ENCODE measurements around the gene CHD6. TPM values are rescaled to one million over a fixed set of nuclear protein-coding genes. Genes with fewer than 3 reads are reported as not detected.

CHD6 gene
- total RNA-seq, 1 experiment from 2014 or later, result 51.1 TPM

DNA sequence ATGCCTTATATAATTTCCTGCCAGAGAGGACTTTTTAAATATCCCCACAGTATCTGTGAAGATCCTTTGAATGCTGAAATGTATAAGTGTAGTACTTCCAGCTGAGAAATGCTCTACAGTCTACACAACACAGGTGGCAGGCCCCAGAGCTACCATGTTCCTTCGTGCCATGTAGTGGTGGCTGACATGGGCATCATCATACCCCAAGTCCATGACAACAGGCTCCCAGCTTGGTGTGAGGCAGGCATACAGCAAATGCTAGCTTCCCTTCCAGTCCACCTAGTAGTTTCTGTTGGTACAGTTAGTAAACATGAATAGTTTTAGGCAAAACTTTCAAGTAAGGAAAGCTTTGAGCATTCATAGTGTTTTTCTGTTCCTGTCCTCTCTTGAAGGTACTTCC, 190.3 kb downstream of the CHD6 start:
- Histone ChIP-seq H3K4me1 (replicated peaks; ENCODE audit: insufficient read depth) (no peaks in the 10 kb centered on the region), H3K9me3 (ENCODE audit: insufficient read depth, low read depth) (no peaks in the 10 kb centered on the region), H3K9me2 (ENCODE audit: insufficient read depth) (no peaks in the 10 kb centered on the region), H3K27ac (no peak overlapping the region), H3F3A (ENCODE audit: insufficient read depth, low read depth) (no peaks in the 10 kb centered on the region), H3K4me2 (no peak overlapping the region), H3K27me3 (ENCODE audit: insufficient read depth, low read depth) (no peaks in the 10 kb centered on the region), H3K79me2 (ENCODE audit: low read depth) (no peaks in the 10 kb centered on the region), H3K36me3 (ENCODE audit: low read depth) (peaks cover 11% of the 10 kb centered on the region; the same call in 1 of the 2 replicates), H3K4me3 (no peak overlapping the region), H4K20me1 (ENCODE audit: insufficient read depth) (no peaks in the 10 kb centered on the region; the same call in 1 of the 2 replicates), H2AFZ (no peak overlapping the region)
- ChIA-PET POLR2A (ENCODE audit: unreplicated experiment) (no interaction called here), CTCF (no interaction called here)
- DNase-seq, result no peak
- intact Hi-C loops (cut with micrococcal nuclease; ENCODE audit: unreplicated experiment), result no loop called here
- no TSS peak for BruUV-seq (replicated peaks)
- no peak for TF ChIP-seq EZH2 (IDR thresholded peaks at IDR 0.05; ENCODE audit: low read depth)
- TF ChIP-seq, protein P1, sequence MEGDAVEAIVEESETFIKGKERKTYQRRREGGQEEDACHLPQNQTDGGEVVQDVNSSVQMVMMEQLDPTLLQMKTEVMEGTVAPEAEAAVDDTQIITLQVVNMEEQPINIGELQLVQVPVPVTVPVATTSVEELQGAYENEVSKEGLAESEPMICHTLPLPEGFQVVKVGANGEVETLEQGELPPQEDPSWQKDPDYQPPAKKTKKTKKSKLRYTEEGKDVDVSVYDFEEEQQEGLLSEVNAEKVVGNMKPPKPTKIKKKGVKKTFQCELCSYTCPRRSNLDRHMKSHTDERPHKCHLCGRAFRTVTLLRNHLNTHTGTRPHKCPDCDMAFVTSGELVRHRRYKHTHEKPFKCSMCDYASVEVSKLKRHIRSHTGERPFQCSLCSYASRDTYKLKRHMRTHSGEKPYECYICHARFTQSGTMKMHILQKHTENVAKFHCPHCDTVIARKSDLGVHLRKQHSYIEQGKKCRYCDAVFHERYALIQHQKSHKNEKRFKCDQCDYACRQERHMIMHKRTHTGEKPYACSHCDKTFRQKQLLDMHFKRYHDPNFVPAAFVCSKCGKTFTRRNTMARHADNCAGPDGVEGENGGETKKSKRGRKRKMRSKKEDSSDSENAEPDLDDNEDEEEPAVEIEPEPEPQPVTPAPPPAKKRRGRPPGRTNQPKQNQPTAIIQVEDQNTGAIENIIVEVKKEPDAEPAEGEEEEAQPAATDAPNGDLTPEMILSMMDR (conservative IDR thresholded peaks at IDR 0.05), result no peak

DNA sequence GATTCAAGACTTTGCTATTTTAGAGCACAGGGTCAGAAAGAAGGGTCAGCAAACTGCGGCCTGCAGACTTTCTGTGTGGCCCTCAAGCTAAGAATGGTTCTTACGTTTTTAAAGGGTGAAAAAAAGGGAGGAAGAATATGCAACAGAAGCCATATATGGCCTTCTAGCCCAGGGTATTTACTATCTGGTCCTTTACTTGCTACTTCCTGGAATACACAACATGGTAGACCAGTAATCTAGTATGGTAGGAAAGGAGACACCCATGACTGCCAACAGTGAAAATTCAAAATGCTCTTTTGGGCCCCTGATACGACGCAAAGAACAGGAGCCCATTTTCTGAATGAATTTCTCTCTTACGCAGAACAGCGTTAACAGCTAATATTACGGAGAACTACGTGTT, 191.2 kb downstream of the CHD6 start:
- no peaks in the 10 kb centered on the region for H3K9me3 ChIP-seq (ENCODE audit: insufficient read depth, low read depth)
- POLR2A ChIA-PET (ENCODE audit: unreplicated experiment), result no interaction called here
- no peak overlapping the region for H2AFZ ChIP-seq
- intact Hi-C loops (cut with micrococcal nuclease; ENCODE audit: unreplicated experiment), result no loop called here
- no peak overlapping the region for H3K4me2 ChIP-seq
- H3F3A ChIP-seq (ENCODE audit: insufficient read depth, low read depth), result no peaks in the 10 kb centered on the region
- no peak overlapping the region for H3K27ac ChIP-seq
- peaks cover 18% of the 10 kb centered on the region; the same call in 1 of the 2 replicates for H3K36me3 ChIP-seq (ENCODE audit: low read depth)
- no peaks in the 10 kb centered on the region for H3K79me2 ChIP-seq (ENCODE audit: low read depth)
- TF ChIP-seq EZH2 (IDR thresholded peaks at IDR 0.05; ENCODE audit: low read depth), result no peak
- TF ChIP-seq, protein P1 (conservative IDR thresholded peaks at IDR 0.05), result no peak
- no peaks in the 10 kb centered on the region; the same call in 1 of the 2 replicates for H4K20me1 ChIP-seq (ENCODE audit: insufficient read depth)
- no peak overlapping the region for H3K4me3 ChIP-seq
- no peaks in the 10 kb centered on the region for H3K4me1 ChIP-seq (replicated peaks; ENCODE audit: insufficient read depth)
- no TSS peak for BruUV-seq (replicated peaks)
- H3K9me2 ChIP-seq (ENCODE audit: insufficient read depth), result no peaks in the 10 kb centered on the region
- DNase-seq, result no peak
- no peaks in the 10 kb centered on the region for H3K27me3 ChIP-seq (ENCODE audit: insufficient read depth, low read depth)
- CTCF ChIA-PET, result no interaction called here

DNA sequence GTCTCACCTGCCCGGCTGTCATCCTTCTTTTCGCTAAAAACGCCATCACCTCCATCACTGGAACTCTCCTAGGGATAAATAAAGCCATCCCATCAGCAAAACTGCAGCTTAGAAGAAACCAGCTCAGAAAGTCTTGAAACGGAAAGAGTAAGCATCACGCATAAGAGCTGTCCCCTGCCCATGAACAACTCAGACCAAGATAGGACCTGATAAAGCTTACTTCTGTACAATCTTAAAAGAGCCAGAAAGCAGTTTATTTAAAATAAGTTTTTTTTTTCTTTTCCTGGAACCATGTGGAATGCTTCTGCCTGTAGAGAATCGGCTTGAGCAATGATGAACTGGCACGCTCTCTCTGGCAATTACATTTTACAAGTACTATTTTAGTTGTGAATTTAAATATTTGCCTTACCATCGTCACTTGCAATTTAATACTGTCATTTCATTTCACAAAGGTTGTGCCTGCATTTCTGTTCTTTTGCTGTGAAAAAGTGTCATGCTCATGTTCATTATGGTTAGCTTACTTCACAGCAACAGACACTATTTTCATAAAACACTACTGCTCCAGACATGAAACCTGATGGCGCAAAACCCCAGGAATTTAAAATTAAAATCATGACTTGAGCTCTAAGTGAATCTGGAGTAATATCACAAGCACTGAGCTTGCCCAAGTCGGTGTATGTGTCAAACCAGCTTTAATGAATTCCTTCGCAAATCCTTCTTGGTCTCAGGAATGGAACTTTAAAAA, 191.9 kb downstream of the CHD6 start:
- Histone ChIP-seq H2AFZ (no peak overlapping the region), H3K4me1 (replicated peaks; ENCODE audit: insufficient read depth) (no peaks in the 10 kb centered on the region), H3K27me3 (ENCODE audit: insufficient read depth, low read depth) (no peaks in the 10 kb centered on the region), H3K27ac (no peak overlapping the region), H3F3A (ENCODE audit: insufficient read depth, low read depth) (no peaks in the 10 kb centered on the region), H3K79me2 (ENCODE audit: low read depth) (no peaks in the 10 kb centered on the region), H3K9me2 (ENCODE audit: insufficient read depth) (no peaks in the 10 kb centered on the region), H3K9me3 (ENCODE audit: insufficient read depth, low read depth) (no peaks in the 10 kb centered on the region), H3K4me2 (no peak overlapping the region), H3K36me3 (ENCODE audit: low read depth) (peaks cover 25% of the 10 kb centered on the region; the same call in 1 of the 2 replicates), H3K4me3 (no peak overlapping the region), H4K20me1 (ENCODE audit: insufficient read depth) (no peaks in the 10 kb centered on the region; the same call in 1 of the 2 replicates)
- ChIA-PET POLR2A (ENCODE audit: unreplicated experiment) (no interaction called here), CTCF (no interaction called here)
- TF ChIP-seq, protein P1 (conservative IDR thresholded peaks at IDR 0.05), result no peak
- no peak for TF ChIP-seq EZH2 (IDR thresholded peaks at IDR 0.05; ENCODE audit: low read depth)
- intact Hi-C loops (cut with micrococcal nuclease; ENCODE audit: unreplicated experiment), result no loop called here
- DNase-seq, result no peak
- BruUV-seq (replicated peaks), result no TSS peak

All from PC-9 (cell line).